Heart right ventricle (tissue), 16 donors: ENCODE measurements around the gene MEGF11. TPM values are rescaled to one million over a fixed set of nuclear protein-coding genes. Genes with fewer than 3 reads are reported as not detected.

Source experiments
- ATAC-seq, 8 donors: fragments of 200-7000 bp; cut with Tn5 transposase; one replicate each; pipeline ENCODE4 v1.9.1; 2020; ENCODE audit warnings: mild to moderate bottlenecking in 8 of 8, moderate library complexity in 8 of 8, moderate number of reproducible peaks in 1 of 8
- DNase-seq, 2 donors: peaks; one replicate each; pipeline ENCODE4 v3.0.0-alpha.2; 2020
- H3K27ac ChIP-seq, 10 donors: fragments of 200-600 bp; sonication (generic) in 2 of 10; one replicate each; pipeline versions ENCODE4 v1.5.0 to v1.8.0; 2020 to 2022; ENCODE audit warnings: mild to moderate bottlenecking in 3 of 10
- H3K27me3 ChIP-seq, 7 donors: fragments of 200-600 bp; one replicate each; pipeline ENCODE4 v1.8.0; 2021 to 2022; ENCODE audit warnings: mild to moderate bottlenecking in 2 of 7
- H3K36me3 ChIP-seq, 9 donors: fragments of 200-600 bp; sonication (generic) in 1 of 9; one replicate each; pipeline versions ENCODE4 v1.5.0 to v1.8.0; 2020 to 2022; ENCODE audit warnings: mild to moderate bottlenecking in 2 of 9
- H3K4me1 ChIP-seq, 9 donors: fragments of 200-600 bp; sonication (generic) in 1 of 9; one replicate each; pipeline versions ENCODE4 v1.5.0 to v1.8.0; 2020 to 2022; ENCODE audit warnings: mild to moderate bottlenecking in 4 of 9
- H3K4me3 ChIP-seq, 10 donors: fragments of 200-600 bp; sonication (generic) in 2 of 10; one replicate each; pipeline versions ENCODE4 v1.5.0 to v1.8.0; 2020 to 2022; ENCODE audit warnings: mild to moderate bottlenecking in 7 of 10, moderate library complexity in 2 of 10
- H3K9me3 ChIP-seq, 11 donors: fragments of 200-600 bp in 10 of 11; sonication (generic) in 2 of 11; one replicate each; pipeline versions ENCODE4 v1.5.0 to v1.8.0; 2013 to 2022; ENCODE audit warnings: mild to moderate bottlenecking in 2 of 11, control low read depth in 1 of 11, moderate library complexity in 1 of 11
- CTCF ChIP-seq, 9 donors: fragments of 200-600 bp; sonication (generic) in 2 of 9; IDR thresholded peaks; one replicate each; pipeline versions ENCODE4 v1.5.0 to v1.8.0; 2021 to 2022; ENCODE audit warnings: antibody characterized with exemption in 9 of 9, mild to moderate bottlenecking in 5 of 9, moderate library complexity in 1 of 9
- WGBS, 2 donors: extraction: QIAGEN DNeasy Blood & Tissue Kit; methylation state at CpG; one replicate each; pipeline ENCODE4 v1.1.7; 2013; ENCODE audit warnings: inconsistent platforms in 1 of 2; 5-methylcytosine and 5-hydroxymethylcytosine counted together
- intact Hi-C, 10 donors: fragments of 100-400 bp; cut with DNase I; formaldehyde crosslinking; loops; one replicate each; pipeline versions ENCODE4 v1.11.1 to v1.14.2; 2022
- polyA plus RNA-seq, 2 donors: library from polyadenylated mRNA; stranded (reverse); fragments of 200-250 nt; gene quantifications; one replicate each; pipeline ENCODE4 v1.2.3, GENCODE V29; 2013
- total RNA-seq, 10 donors: library from RNA; stranded (reverse); fragmentation: NEBNext Ultra II Directional in 3 of 10; extraction: Animal tissue kit (Norgen Biotek cat#: 25700) in 3 of 10; gene quantifications; one replicate each; pipeline versions ENCODE4 v1.2.1 to v1.2.4, GENCODE V29; 2021 to 2023
- donor health status: Arrhythmogenic right ventricular cardiomyopathy.
- donor health status: ischemic (EF 13 %, LVEDD 7.1; RV severe dilation, severe dysfunction).
- donor health status: healthy with polysubstance abuse.
- donor health status: DM: no; HTN: yes; CAD: no.
- donor health status: DM: no; HTN: no; CAD: no.
- donor health status: ischemic (EF 25% LVEDD 6.9; RV normal size, moderate dysfunction).
- donor health status: ischemic (EF 25% LVEDD 5.7; RV mildly dilated, moderate dysfunction).
- donor health status: healthy.
- donor health status: DM: yes; HTN: yes; CAD: no.
- donor health status: Ischemic cardiomyopathy.
- donor health status: ischemic (EF 35%, LVEDD 5.7; RV mildly dilated, moderate dysfunction).
- donor health status: nonischemic (EF 11% LVEDD 7.7; RV severe dilation, severe dysfunction).
- donor health status: DM: yes; HTN: yes; CAD: no.
- donor health status: PGD.
- donor health status: ischemic (EF 29% LVEDD 5.4; RV normal size, mild dysfunction).
- donor health status: nonischemic (EF 23%, LVEDD 6.1; RV moderate dilation, normal function).

The MEGF11 gene
- total and polyA plus RNA-seq, 12 donors, result 0.03 TPM; not detected in 11

DNA sequence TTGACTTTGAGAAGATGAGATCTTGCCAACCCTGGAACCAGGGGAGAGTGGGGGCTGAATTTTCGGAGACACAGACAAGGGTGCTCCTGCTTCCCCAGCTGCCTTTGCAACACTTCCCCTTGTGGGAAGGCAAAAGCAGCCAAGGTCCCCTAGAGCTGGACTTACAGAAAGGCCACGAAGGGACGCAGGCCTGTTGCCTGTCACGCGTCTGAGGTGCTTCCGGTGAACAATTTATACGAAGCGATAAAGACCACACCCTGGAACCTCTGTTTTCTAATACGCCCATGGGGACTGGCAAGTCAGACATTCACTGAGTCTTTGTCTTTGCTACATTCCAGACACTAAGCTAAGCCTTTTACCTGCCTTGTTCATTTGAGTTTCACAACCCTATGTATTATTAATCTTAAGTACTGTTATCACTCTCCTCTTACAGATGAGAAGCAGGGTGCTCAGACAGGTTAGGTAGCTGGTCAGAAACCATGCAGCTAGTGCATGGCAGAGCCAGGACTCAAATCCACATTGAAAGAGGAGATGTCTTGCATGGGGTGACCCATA lies 13.2 kb downstream of the MEGF11 start:
- Histone ChIP-seq H3K27ac (no peak overlapping the region), H3K4me1 (no peaks in the 10 kb centered on the region), H3K27me3 (peaks cover 0 to 52% (median 35%) of the 10 kb centered on the region in 7 donors), H3K36me3 (no peaks in the 10 kb centered on the region), H3K4me3 (no peak overlapping the region), H3K9me3 (no peaks in the 10 kb centered on the region)
- ATAC-seq (no peak), DNase-seq (no peak)
- WGBS, 2 donors, result 69 to 76% methylated on average over 9 of the region's 9 CpGs
- no peak for TF ChIP-seq CTCF (IDR thresholded peaks at IDR 0.05)
- intact Hi-C loops, result no loop called here

DNA sequence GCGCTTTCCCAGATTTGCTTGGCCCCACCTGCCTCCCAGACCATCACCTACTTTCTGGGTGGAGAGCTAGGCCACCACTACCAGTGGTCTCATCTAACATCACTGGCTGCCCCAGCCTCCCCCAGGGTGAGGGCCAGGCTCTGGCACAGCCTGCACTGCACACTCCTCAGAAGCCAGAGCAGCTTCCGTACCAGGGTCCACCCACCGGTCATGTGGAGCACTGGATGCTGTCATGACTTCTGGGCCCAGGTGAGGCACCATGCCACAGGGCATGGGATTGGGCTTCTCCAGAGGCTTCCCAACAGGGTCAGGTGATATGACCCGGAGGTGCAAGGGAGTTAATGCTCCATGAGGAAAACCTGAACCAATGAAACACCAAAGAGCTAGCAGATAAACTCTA lies 14.0 kb downstream of the MEGF11 start:
- intact Hi-C loops, result no loop called here
- Histone ChIP-seq H3K36me3 (no peaks in the 10 kb centered on the region), H3K9me3 (no peaks in the 10 kb centered on the region), H3K4me3 (no peak overlapping the region), H3K27me3 (peaks cover 0 to 57% (median 43%) of the 10 kb centered on the region in 7 donors), H3K27ac (no peak overlapping the region), H3K4me1 (no peaks in the 10 kb centered on the region)
- DNase-seq (no peak), ATAC-seq (no peak)
- TF ChIP-seq CTCF (IDR thresholded peaks at IDR 0.05), result no peak
- WGBS, 2 donors, result 92 to 96% methylated on average over 4 of the region's 4 CpGs

GRCh38 chr15:66238318-66238717 lies 15.2 kb downstream of the MEGF11 start:
- no peak for DNase-seq
- H3K36me3 ChIP-seq, result no peaks in the 10 kb centered on the region

DNA sequence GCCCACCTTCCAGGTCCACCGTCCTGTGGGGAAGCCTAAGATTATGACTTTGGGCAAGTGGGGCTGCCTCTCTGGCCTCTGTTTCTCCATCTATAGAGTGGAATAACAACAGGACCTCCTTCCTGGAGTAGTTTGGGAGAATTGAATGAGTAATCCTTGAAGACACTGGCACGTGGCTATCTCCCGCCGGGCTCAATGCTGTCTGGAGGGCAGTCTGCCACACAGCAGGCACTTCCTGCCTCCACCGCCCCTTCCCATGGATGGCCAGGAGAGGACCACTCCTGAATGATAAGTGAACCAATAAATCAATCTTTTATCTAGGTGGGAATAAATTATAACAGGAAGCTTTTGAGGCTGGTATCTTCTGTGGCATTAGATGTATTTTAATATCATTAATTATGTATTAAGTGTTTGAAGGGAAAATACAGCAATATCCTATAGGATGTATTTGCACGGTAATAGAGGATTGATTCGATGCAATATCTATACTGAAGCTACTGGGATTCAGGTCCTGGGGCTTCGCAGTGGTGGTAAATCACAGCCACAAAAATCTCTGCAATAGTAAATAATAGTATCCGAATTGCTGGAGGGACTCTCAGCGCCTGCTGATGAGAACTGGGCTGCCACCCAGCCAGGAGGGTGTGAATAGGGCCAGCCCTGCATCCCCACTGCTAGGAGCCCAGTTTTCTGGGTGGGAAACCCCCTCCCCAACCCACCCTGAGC lies 15.9 kb downstream of the MEGF11 start:
- WGBS, 2 donors, result 70% methylated on average over 10 of the region's 10 CpGs

More at GRCh38 chr15:66238318-66238717, 15.2 kb downstream of the MEGF11 start:
- no peak for TF ChIP-seq CTCF (IDR thresholded peaks at IDR 0.05)
- no peak overlapping the region for H3K27ac ChIP-seq
- intact Hi-C loops, result no loop called here
- no peak overlapping the region for H3K4me3 ChIP-seq
- WGBS, 2 donors, result 85 to 92% methylated on average over 5 of the region's 5 CpGs
- no peak for ATAC-seq
- no peaks in the 10 kb centered on the region for H3K9me3 ChIP-seq
- H3K27me3 ChIP-seq, result peaks cover 0 to 62% (median 43%) of the 10 kb centered on the region in 7 donors
- no peaks in the 10 kb centered on the region for H3K4me1 ChIP-seq

More for the DNA sequence above, 15.9 kb downstream of the MEGF11 start:
- DNase-seq (no peak), ATAC-seq (no peak)
- intact Hi-C loops, result no loop called here
- Histone ChIP-seq H3K9me3 (no peaks in the 10 kb centered on the region), H3K36me3 (no peaks in the 10 kb centered on the region), H3K4me1 (no peaks in the 10 kb centered on the region), H3K27ac (no peak overlapping the region), H3K4me3 (no peak overlapping the region), H3K27me3 (peaks cover 0 to 56% (median 43%) of the 10 kb centered on the region in 7 donors)
- TF ChIP-seq CTCF (IDR thresholded peaks at IDR 0.05), result no peak
